ENCODE data around the gene SLC25A42. TPM values are rescaled to one million over a fixed set of nuclear protein-coding genes. Genes with fewer than 3 reads are reported as not detected.
"Not testable (repeated sequence)": the region's sequence is repeated elsewhere in the genome, so short reads cannot be mapped to it uniquely, and the experiment has no call there.

Gene SLC25A42
- polyA plus RNA-seq, 5 donors, result 10.2 to 15.9 (median 12.9) TPM

- not testable (repeated sequence) for DNase-seq
Observed at GRCh38 chr19:19102566-19102965, 38.8 kb downstream of the SLC25A42 start.

DNA sequence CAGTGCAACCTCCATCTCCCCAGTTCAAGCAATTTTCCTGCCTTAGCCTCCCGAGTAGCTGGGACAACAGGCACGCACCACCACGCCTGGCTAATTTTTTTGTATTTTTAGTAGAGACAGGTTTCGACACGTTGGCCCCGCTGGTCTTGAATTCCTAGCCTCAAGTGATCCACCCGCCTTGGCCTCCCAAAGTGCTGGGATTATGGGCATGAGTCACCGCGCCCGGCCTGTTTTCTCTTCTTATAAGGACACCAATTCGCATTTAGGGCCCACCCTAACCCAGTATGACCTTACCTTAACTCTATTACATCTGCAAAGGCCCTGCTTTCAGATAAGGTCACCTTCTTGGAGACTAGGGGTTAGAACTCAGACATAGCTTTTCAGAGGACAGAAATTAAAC lies 39.4 kb downstream of the SLC25A42 start:
- DNase-seq, result no peak

GRCh38 chr19:19105365-19106055 lies 41.7 kb downstream of the SLC25A42 start:
- DNase-seq, result peak; percentile 42 to 43

DNA sequence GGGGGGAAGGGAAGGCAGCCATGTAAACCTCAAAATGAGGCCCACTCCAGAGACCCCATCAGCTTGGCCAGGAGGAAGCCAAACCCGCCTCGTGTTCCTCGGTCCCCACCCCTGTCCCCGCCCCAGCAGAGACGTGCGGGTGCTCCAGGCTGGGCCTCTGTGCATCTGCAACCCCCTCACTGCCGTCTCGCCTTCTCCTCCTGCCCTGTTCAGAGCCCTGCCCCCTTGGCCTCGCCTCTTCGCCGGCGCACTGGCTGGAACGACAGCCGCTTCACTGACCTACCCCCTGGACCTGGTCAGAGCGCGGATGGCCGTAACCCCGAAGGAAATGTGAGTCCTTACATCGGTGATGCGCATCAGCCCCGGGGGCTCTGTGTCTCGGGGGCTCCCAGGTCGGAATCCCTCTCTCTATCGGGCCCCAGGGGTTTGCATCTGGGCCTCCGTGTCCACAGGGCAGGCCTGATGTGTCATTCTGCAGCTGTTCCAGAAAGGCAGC lies 42.3 kb downstream of the SLC25A42 start:
- DNase-seq, result no peak

DNA sequence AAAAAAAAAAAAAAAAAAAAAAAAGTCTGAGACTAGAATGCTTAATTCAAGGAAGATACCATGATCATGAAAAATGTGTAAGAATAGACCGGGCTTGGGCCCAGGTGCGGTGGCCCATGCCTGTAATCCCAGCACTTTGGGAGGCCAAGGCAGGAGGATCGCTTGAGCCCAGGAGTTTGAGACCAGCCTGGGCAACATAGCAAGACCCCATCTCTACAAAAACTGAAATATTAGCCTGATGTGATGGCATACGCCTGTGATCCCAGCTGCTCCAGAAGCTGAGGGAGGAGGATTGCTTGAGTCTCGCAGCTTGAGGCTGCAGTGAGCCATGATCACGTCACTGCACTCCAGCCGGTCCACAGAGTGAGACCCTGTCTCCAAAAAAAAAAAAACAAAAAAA lies 43.1 kb downstream of the SLC25A42 start:
- not testable (repeated sequence) for DNase-seq

- no peak for DNase-seq
Observed at GRCh38 chr19:19107654-19108053, 43.9 kb downstream of the SLC25A42 start.

DNA sequence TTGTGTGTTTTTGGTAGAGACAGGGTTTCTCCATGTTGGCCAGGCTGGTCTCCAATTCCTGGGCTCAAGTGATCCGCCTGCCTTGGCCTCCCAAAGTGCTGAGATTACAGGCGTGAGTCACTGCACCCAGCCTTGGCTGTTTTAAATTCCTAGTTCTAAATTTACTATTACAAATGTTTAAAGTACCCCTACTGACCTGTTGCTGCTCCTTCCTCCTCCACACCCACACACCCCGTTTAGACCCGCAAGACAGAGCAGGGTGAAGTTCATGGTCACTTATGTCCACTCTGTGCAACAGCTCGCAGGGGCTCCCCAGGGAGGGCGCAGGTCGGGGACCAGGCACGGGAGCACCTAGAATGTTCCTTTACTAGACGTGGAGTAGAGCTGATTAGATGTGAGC lies 45.8 kb downstream of the SLC25A42 start:
- DNase-seq, result no peak

DNA sequence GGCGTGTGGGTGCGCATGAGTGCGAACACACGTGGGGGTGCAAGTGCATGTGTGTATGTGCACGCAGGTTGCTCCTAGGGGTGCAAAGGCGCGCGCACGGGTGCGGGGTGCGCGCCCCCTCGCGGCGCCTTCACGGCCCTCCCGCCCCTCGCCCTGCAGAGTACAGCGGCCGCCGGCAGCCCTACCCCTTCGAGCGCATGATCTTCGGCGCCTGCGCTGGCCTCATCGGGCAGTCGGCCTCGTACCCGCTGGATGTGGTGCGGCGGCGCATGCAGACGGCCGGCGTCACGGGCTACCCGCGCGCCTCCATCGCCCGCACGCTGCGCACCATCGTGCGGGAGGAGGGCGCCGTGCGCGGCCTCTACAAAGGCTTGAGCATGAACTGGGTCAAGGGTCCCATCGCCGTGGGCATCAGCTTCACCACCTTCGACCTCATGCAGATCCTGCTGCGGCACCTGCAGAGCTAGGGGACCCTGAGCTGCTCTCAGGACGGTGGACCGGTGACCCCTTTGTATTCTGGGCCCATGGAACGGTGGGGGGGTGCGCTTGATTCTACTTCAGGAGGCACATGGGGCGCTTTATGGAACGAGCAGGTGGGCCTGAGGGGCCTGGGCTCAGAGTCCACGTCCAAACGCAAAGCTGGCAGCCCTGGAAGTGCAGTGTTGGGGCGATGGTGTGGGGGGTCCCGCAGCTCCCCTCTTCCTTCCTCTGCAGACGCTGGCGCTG lies 46.8 kb downstream of the SLC25A42 start:
- no peak for DNase-seq

GRCh38 chr19:19111136-19111835 lies 47.5 kb downstream of the SLC25A42 start:
- no peak for DNase-seq

GRCh38 chr19:19111967-19112580 lies 48.3 kb downstream of the SLC25A42 start:
- no peak for DNase-seq

DNA sequence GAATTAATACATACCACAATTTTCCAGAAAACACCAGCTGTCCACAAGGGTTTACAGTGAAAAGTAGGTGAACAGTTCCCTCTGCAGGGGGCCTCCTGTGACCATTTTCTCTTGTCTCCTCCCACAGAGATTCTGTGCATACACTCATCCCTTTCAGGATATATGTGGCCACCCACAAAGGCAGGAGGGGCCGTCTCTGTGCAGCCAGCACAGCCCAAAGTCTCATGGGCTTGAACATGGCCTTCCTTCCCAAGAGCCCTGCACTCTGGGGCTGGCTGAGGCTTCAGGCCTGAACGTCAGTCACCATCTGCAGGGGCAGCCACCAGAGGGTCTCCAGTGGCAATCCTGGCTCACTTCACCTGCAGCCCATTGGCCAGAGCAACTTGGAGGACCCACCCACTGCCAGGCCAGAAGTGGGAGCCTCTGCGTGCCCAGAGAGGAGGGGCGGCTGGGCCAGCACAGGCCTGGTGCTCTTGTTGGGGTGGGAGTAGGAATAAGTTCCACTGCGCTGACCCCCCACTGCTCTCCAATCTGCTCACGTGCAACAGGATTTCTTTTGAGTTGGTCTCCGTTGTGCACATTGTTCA lies 49.3 kb downstream of the SLC25A42 start:
- no peak for DNase-seq

DNA sequence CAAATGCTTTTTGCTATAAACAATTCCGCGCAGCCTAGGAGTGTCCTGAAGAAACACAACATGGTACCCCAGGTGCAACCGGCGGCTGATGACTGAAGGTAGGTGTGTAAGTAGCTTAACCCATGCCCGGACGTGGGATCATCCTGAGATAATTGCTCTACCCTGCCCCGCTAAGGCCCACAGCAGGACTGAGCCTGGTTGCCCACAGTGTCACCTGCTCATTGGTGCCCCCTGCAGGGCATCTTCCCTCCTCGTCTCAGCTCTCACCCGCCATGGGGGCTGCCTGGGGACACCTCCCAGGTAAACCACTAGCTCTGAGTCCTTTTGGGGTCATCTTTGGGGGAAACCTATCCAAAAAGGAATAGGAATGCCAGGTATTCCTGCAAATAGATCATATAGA lies 52.2 kb downstream of the SLC25A42 start:
- DNase-seq, result no peak

DNA sequence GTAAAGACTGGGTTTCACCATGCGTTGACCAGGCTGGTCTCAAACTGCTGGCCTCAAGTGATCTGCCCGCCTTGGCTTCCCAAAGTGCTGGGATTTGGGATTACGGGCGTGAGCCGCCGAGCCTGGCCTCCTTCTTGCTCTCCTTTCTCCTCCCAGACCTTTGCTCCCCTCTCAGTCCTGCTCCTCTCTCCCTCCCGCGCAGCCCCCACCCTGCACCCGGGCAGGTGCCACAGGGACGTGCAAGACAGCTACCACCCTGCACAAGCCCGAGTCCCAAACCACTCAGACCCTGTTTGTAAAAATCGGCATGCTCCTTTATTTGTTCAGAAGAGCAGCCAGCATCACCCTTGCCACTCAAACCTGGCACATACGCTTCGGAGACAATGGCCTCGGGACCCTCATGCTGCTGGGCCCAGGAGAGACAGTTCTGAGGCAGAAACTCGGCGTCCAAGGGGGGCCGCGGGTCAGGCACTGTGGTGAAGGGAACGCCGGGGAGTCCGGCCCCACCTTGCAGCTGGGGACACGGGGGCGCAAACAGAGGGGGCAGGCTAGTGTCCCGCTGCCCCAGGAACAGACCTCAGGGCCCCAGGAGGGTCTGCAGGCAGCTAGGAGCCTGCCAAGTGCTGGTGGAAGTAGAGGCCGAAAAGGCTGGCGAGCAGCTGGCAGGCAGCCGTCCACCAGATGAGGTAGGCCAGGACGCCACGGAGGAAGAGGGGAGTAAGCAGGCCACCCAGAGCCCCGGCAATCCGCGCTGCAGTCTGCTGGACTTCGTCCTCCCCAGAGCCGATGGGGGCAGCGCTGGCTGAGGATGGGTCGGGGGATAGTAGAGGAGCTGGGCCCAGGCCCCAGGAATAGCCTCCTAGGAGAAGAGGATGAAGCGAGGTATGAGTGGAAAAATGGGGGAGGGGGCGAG lies 55.8 kb downstream of the SLC25A42 start:
- no peak for DNase-seq

DNA sequence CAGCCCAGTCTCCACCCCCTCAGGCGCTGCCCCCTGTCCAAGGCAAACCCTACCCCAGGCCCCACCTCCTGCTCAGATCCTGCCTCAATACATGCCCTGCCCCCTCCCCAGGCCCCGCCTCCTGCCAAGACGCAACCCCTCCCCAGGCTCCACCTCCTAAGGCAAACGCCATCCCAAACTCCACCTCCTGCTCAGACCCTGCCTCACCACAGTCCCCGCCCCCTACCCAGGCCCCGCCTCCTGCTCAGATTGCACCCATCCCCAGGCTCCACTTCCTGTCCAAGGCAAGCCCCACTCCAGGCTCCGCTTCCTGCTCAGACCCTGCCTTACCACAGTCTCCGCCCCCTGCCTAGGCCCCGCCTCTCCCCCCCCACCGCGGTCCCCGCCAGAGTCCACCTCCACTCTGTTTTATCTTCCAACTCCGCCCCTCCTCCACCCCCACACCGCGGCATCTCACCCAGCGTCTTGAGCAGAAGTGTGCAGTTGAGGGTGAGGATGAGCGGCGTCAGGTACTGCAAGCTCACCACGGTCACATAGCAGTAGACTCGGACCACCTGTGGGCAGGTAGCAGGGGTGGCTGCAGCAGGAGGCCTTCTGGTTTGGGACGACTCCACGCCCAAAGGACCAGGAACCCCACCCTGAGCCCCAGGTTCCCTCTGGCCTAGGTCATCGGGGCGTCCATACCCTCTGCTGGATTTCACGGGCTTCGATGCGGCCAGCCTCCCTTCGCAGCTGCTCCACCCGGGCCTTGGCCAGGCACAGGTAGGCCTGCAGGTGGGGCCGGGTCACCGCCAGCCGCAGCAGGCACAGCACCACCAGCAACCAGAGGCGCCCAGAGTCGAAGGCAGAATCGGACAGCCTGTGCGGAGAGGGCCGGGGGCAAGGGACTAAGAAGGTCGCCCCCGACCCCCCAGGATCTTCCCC lies 56.8 kb downstream of the SLC25A42 start:
- DNase-seq, result no peak

GRCh38 chr19:19121371-19121770 lies 57.6 kb downstream of the SLC25A42 start:
- no peak for DNase-seq

DNA sequence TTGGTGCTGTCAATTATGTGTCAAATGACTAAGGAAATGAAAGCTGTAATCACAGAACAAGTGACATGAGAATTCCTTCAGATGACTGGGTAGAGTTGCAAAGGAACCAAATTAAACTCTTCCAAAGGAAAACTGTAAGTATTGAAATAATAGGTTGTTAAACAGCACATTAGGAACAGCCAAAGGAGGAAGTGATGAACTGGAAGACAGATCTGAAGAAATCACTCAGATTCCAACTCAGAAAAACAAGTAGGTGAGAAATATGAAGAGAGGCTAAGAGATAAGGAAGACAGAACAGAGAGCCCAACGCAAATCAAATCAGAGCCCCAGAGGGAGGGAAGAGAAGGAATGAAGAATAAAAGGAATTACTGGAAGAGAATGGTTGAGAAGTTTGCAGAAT lies 59.1 kb downstream of the SLC25A42 start:
- no peak for DNase-seq

- DNase-seq, result no peak
Observed at GRCh38 chr19:19123386-19123785, 59.6 kb downstream of the SLC25A42 start.

DNA sequence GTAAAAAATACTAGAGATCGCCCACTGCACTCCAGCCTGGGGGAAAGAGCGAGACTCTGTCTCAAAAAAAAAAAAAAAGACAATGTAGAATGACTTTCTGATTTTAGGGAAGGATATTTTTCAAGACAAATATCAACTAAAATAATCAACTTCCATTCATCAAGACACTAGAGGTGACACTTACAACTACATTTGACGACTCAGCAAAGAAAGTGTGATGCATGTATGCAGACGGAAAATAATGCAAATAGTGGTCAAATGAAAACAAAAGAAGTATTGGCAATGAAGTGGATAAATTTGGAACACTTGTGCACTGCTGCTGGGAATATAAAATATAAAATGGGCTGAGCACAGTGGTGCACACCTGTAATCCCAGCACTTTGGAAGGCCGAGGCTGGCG lies 62.3 kb downstream of the SLC25A42 start:
- no peak for DNase-seq

DNA sequence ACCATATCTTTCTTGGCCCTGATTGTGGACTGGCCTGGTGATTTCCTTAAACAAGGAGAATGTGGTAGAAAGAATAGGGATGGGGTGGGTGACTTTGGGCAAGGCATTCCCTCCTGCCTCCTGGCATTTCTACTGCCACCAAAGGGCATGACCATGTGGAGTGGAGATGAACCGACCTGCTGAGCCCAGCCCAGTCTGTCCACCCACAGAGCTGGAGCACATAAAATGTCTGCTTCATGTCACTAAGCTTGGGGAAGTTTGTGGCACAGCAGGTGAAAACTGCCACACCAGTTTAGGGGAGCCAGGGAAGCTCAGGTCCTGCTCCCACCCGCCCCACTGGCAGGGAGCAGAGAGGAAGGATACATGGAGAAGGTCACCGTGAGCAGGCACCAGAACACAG lies 68.2 kb downstream of the SLC25A42 start:
- DNase-seq, result no peak

GRCh38 chr19:19132912-19133311 lies 69.1 kb downstream of the SLC25A42 start:
- DNase-seq, result no peak
